Nephron progenitor cell (in vitro differentiated cells): ENCODE data around the gene ZFP82.

Experiments
- DNase-seq: peaks from one replicate; pipeline ENCODE4 v3.0.0; 2021
- H3K27ac Mint-ChIP-seq: 2 replicates; pipeline ENCODE4 v1.8.0; 2021; ENCODE audit warnings: mild to moderate bottlenecking, moderate library complexity, mixed read lengths
- H3K27me3 Mint-ChIP-seq: 2 replicates; pipeline ENCODE4 v1.8.0; 2021; ENCODE audit warnings: mild to moderate bottlenecking, low read depth, mixed read lengths; ENCODE audit not compliant: poor library complexity
- H3K36me3 Mint-ChIP-seq: 2 replicates; pipeline ENCODE4 v1.8.0; 2021; ENCODE audit warnings: low read depth, mixed read lengths
- H3K4me1 Mint-ChIP-seq: 2 replicates; pipeline ENCODE4 v1.8.0; 2021; ENCODE audit warnings: mixed read lengths
- H3K4me3 Mint-ChIP-seq: 2 replicates; pipeline ENCODE4 v1.8.0; 2021; ENCODE audit warnings: mild to moderate bottlenecking, moderate library complexity, mixed read lengths
- H3K9me3 Mint-ChIP-seq: 2 replicates; pipeline ENCODE4 v1.8.0; 2021; ENCODE audit warnings: mild to moderate bottlenecking, moderate library complexity, mixed read lengths
- TF ChIP-seq, protein P1 (sequence below): fragments of 200-600 bp; sonication (generic); IDR thresholded peaks from 2 replicates; pipeline ENCODE4 v1.5.0; 2021; ENCODE audit warnings: antibody characterized with exemption

The ZFP82 gene

DNA sequence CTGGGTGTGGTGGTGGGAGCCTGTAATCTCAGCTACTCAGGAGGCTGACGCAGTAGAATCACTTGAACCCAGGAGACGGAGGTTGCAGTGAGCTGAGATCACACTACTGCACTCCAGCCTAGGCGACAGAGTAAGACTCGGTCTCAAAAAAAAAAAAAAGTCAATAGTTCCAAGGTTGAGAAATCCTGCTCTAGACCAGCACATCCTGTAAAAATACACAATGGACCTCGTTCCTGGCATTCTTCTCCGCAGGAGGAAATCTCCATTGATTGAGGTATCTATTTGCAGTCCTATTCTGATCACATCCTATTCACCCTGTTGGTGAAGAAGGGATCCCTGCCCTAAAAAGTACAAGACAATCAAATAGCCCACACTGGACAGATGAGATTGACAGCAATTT is 54.6 kb downstream of the ZFP82 start:
- Mint-ChIP-seq H3K4me3 (no peak overlapping the region), H3K9me3 (peaks cover 11% of the 10 kb centered on the region), H3K36me3 (peaks cover 89% of the 10 kb centered on the region), H3K27me3 (peaks cover 4% of the 10 kb centered on the region), H3K27ac (no peak overlapping the region), H3K4me1 (no peaks in the 10 kb centered on the region)
- no peak for DNase-seq
- TF ChIP-seq, protein P1, sequence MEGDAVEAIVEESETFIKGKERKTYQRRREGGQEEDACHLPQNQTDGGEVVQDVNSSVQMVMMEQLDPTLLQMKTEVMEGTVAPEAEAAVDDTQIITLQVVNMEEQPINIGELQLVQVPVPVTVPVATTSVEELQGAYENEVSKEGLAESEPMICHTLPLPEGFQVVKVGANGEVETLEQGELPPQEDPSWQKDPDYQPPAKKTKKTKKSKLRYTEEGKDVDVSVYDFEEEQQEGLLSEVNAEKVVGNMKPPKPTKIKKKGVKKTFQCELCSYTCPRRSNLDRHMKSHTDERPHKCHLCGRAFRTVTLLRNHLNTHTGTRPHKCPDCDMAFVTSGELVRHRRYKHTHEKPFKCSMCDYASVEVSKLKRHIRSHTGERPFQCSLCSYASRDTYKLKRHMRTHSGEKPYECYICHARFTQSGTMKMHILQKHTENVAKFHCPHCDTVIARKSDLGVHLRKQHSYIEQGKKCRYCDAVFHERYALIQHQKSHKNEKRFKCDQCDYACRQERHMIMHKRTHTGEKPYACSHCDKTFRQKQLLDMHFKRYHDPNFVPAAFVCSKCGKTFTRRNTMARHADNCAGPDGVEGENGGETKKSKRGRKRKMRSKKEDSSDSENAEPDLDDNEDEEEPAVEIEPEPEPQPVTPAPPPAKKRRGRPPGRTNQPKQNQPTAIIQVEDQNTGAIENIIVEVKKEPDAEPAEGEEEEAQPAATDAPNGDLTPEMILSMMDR, result no peak
